Mesodermal cell (in vitro differentiated cells): Measurements from ENCODE around the gene PIP5KL1.
A peak's percentile ranks its signal among the peaks of the same experiment; 100 is the strongest.

Source experiments
- H3K27ac ChIP-seq: 2 replicates; pipeline ENCODE4 v1.7.0; 2013; ENCODE audit warnings: mild to moderate bottlenecking, low read depth, low read length, moderate library complexity; ENCODE audit not compliant: severe bottlenecking
- H3K36me3 ChIP-seq: 2 replicates; pipeline ENCODE4 v1.7.1; 2013; ENCODE audit warnings: mild to moderate bottlenecking, low read length, moderate library complexity; ENCODE audit not compliant: control insufficient read depth, insufficient read depth
- H3K4me1 ChIP-seq: one replicate; pipeline ENCODE4 v1.7.1; 2013; ENCODE audit warnings: mild to moderate bottlenecking, low read length; ENCODE audit not compliant: insufficient read depth, control insufficient read depth, poor library complexity, severe bottlenecking
- H3K4me3 ChIP-seq: 2 replicates; pipeline ENCODE4 v1.7.0; 2013; ENCODE audit warnings: low read length, control low read depth, mild to moderate bottlenecking; ENCODE audit not compliant: insufficient read depth, poor library complexity, severe bottlenecking; ENCODE audit errors: extremely low read depth
- H3K9me3 ChIP-seq: 2 replicates; pipeline ENCODE4 v1.7.1; 2013; ENCODE audit warnings: mild to moderate bottlenecking, low read length, moderate library complexity; ENCODE audit not compliant: control insufficient read depth
- WGBS, 2 experiments: methylation state at CpG; one replicate each; pipeline ENCODE4 v1.1.5; 2013; ENCODE audit warnings: missing lambda C conversion rate in 2 of 2; ENCODE audit not compliant: insufficient coverage in 2 of 2; 5-methylcytosine and 5-hydroxymethylcytosine counted together

PIP5KL1 gene

GRCh38 chr9:127937388-127938297 is 7.1 kb upstream of the PIP5KL1 start, which contains the start of gene DPM2:
TSS of gene DPM2 (minus strand) at chr9:127937854. CDS start at chr9:127937820, 34 bp downstream.
- H3K36me3 ChIP-seq: peaks cover 42% of the 10 kb centered on the region
- peak within 1 kb of the TSS; percentile 74 for H3K4me3 ChIP-seq
- peak within 1 kb of the TSS; percentile 1 for H3K27ac ChIP-seq
- H3K9me3 ChIP-seq: no peaks in the 10 kb centered on the region
- 12 to 17% methylated on average over 49 to 59 of the region's 60 CpGs for WGBS, 2 experiments
- peaks cover 13% of the 10 kb centered on the region for H3K4me1 ChIP-seq

GRCh38 chr9:127937056-127937387 is 6.4 kb upstream of the PIP5KL1 start:
- no peak overlapping the region for H3K27ac ChIP-seq
- peak overlapping the region; percentile 74 for H3K4me3 ChIP-seq
- H3K4me1 ChIP-seq: peaks cover 13% of the 10 kb centered on the region
- peaks cover 36% of the 10 kb centered on the region for H3K36me3 ChIP-seq
- H3K9me3 ChIP-seq: no peaks in the 10 kb centered on the region
- 5 to 15% methylated on average over 4 of the region's 7 CpGs for WGBS, 2 experiments

- no peak overlapping the region for H3K27ac ChIP-seq
- peaks cover 30% of the 10 kb centered on the region for H3K36me3 ChIP-seq
- WGBS, 2 experiments: 86 to 90% methylated on average over 9 to 13 of the region's 14 CpGs
Observed at GRCh38 chr9:127936347-127936852, 5.8 kb upstream of the PIP5KL1 start.

GRCh38 chr9:127935765-127936221 is 5.2 kb upstream of the PIP5KL1 start:
- Histone ChIP-seq H3K27ac (no peak overlapping the region), H3K36me3 (peaks cover 24% of the 10 kb centered on the region), H3K9me3 (no peaks in the 10 kb centered on the region), H3K4me3 (no peak overlapping the region), H3K4me1 (peaks cover 20% of the 10 kb centered on the region)
- WGBS, 2 experiments: 98 to 100% methylated on average over 1 to 3 of the region's 4 CpGs

More at GRCh38 chr9:127936347-127936852, 5.8 kb upstream of the PIP5KL1 start:
- Histone ChIP-seq H3K4me1 (peaks cover 19% of the 10 kb centered on the region), H3K9me3 (no peaks in the 10 kb centered on the region), H3K4me3 (peak overlapping the region; percentile 74)

- WGBS, 2 experiments: 83 to 85% methylated on average over 10 to 11 of the region's 11 CpGs
- peaks cover 20% of the 10 kb centered on the region for H3K4me1 ChIP-seq
- H3K9me3 ChIP-seq: no peaks in the 10 kb centered on the region
- H3K4me3 ChIP-seq: no peak overlapping the region
- peaks cover 17% of the 10 kb centered on the region for H3K36me3 ChIP-seq
- H3K27ac ChIP-seq: no peak overlapping the region
Observed at GRCh38 chr9:127934986-127935385, 4.4 kb upstream of the PIP5KL1 start.

GRCh38 chr9:127934248-127934647 is 3.7 kb upstream of the PIP5KL1 start:
- H3K4me1 ChIP-seq: peaks cover 20% of the 10 kb centered on the region
- H3K36me3 ChIP-seq: peaks cover 14% of the 10 kb centered on the region
- 98 to 100% methylated on average over 3 to 4 of the region's 4 CpGs for WGBS, 2 experiments
- no peaks in the 10 kb centered on the region for H3K9me3 ChIP-seq
- no peak overlapping the region for H3K4me3 ChIP-seq
- no peak overlapping the region for H3K27ac ChIP-seq

GRCh38 chr9:127931092-127931881 is 710 bp upstream of the PIP5KL1 start:
- Histone ChIP-seq H3K9me3 (no peaks in the 10 kb centered on the region), H3K4me3 (peak overlapping the region; percentile 56), H3K36me3 (peaks cover 13% of the 10 kb centered on the region), H3K27ac (peak overlapping the region; percentile 63), H3K4me1 (peaks cover 21% of the 10 kb centered on the region)
- 39 to 48% methylated on average over 9 to 16 of the region's 18 CpGs for WGBS, 2 experiments

- no peak overlapping the region for H3K27ac ChIP-seq
- H3K9me3 ChIP-seq: no peaks in the 10 kb centered on the region
- H3K4me3 ChIP-seq: no peak overlapping the region
- H3K4me1 ChIP-seq: peaks cover 16% of the 10 kb centered on the region
- whole genome bisulfite sequencing, 2 experiments: 78 to 80% methylated on average over 9 of the region's 10 CpGs
- no peaks in the 10 kb centered on the region for H3K36me3 ChIP-seq
Observed at GRCh38 chr9:127929625-127929979, 975 bp downstream of the PIP5KL1 start.

GRCh38 chr9:127928676-127929624 is 1.6 kb downstream of the PIP5KL1 start:
- Histone ChIP-seq H3K27ac (no peak overlapping the region), H3K9me3 (no peaks in the 10 kb centered on the region), H3K36me3 (no peaks in the 10 kb centered on the region), H3K4me1 (peaks cover 16% of the 10 kb centered on the region), H3K4me3 (no peak overlapping the region)
- WGBS, 2 experiments: 70 to 87% methylated on average over 6 to 10 of the region's 11 CpGs
